WERI-Rb-1 (cell line): ENCODE measurements around the gene GPR83.

Source experiments
- DNase-seq: peaks from one replicate; pipeline ENCODE4 v3.0.0-alpha.2; 2020
- H3K27ac ChIP-seq: fragments of 250-450 bp; sonication (Bioruptor Pico); 2 replicates; pipeline ENCODE4 v1.5.1; 2020; ENCODE audit warnings: mild to moderate bottlenecking, moderate library complexity
- H3K27me3 ChIP-seq: fragments of 250-450 bp; sonication (Bioruptor Pico); 2 replicates; pipeline ENCODE4 v1.5.1; 2021; ENCODE audit warnings: mild to moderate bottlenecking, low read depth, moderate library complexity; ENCODE audit not compliant: insufficient read depth, severe bottlenecking
- H3K36me3 ChIP-seq: fragments of 250-450 bp; sonication (Bioruptor Pico); 2 replicates; pipeline ENCODE4 v1.5.1; 2020; ENCODE audit warnings: mild to moderate bottlenecking, moderate library complexity
- H3K4me3 ChIP-seq: 2 replicates; pipeline ENCODE4 v1.5.1; 2011; ENCODE audit warnings: low read depth, mild to moderate bottlenecking, control low read depth, low read length
- H3K9me3 ChIP-seq: fragments of 250-450 bp; sonication (Bioruptor Pico); 2 replicates; pipeline ENCODE4 v1.5.1; 2021; ENCODE audit warnings: mild to moderate bottlenecking, moderate library complexity; ENCODE audit not compliant: severe bottlenecking
- CTCF ChIP-seq: IDR thresholded peaks from 2 replicates; pipeline ENCODE4 v1.5.1; 2011; ENCODE audit warnings: low read depth, mild to moderate bottlenecking, control low read depth, inconsistent platforms, low read length

The GPR83 gene

GRCh38 chr11:94445641-94446040, 44.4 kb upstream of the GPR83 start:
- no peaks in the 10 kb centered on the region for H3K27me3 ChIP-seq
- TF ChIP-seq CTCF = no peak
- no peak overlapping the region for H3K4me3 ChIP-seq
- no peaks in the 10 kb centered on the region for H3K9me3 ChIP-seq
- DNase-seq = no peak
- peaks cover 25% of the 10 kb centered on the region for H3K36me3 ChIP-seq
- H3K27ac ChIP-seq = no peak overlapping the region

- DNase-seq = no peak
- H3K27ac ChIP-seq = no peak overlapping the region
- no peaks in the 10 kb centered on the region for H3K9me3 ChIP-seq
- no peak overlapping the region for H3K4me3 ChIP-seq
- H3K36me3 ChIP-seq = peaks cover 25% of the 10 kb centered on the region
- TF ChIP-seq CTCF = no peak
- H3K27me3 ChIP-seq = no peaks in the 10 kb centered on the region
These were observed 31.8 kb upstream of the GPR83 start for GRCh38 chr11:94433049-94433448.

- no peaks in the 10 kb centered on the region for H3K27me3 ChIP-seq
- TF ChIP-seq CTCF = no peak
- no peak for DNase-seq
- H3K27ac ChIP-seq = no peak overlapping the region
- H3K9me3 ChIP-seq = no peaks in the 10 kb centered on the region
- peaks cover 22% of the 10 kb centered on the region for H3K36me3 ChIP-seq
- no peak overlapping the region for H3K4me3 ChIP-seq
These were observed 23.4 kb upstream of the GPR83 start for GRCh38 chr11:94424662-94425061.

- H3K9me3 ChIP-seq = no peaks in the 10 kb centered on the region
- H3K36me3 ChIP-seq = peaks cover 17% of the 10 kb centered on the region
- TF ChIP-seq CTCF = no peak
- no peak overlapping the region for H3K27ac ChIP-seq
- H3K27me3 ChIP-seq = no peaks in the 10 kb centered on the region
- H3K4me3 ChIP-seq = no peak overlapping the region
- DNase-seq = no peak
These were observed 22.8 kb upstream of the GPR83 start for GRCh38 chr11:94424011-94424410.

- Histone ChIP-seq H3K36me3 (peaks cover 15% of the 10 kb centered on the region), H3K27me3 (no peaks in the 10 kb centered on the region), H3K27ac (no peak overlapping the region), H3K4me3 (no peak overlapping the region), H3K9me3 (no peaks in the 10 kb centered on the region)
- TF ChIP-seq CTCF = no peak
- DNase-seq = no peak
These were observed 22.3 kb upstream of the GPR83 start for GRCh38 chr11:94423507-94423906.

- peak; percentile 16; the same call in 1 of the 2 replicates for TF ChIP-seq CTCF
- Histone ChIP-seq H3K27ac (no peak overlapping the region), H3K9me3 (no peaks in the 10 kb centered on the region), H3K27me3 (no peaks in the 10 kb centered on the region), H3K4me3 (no peak overlapping the region), H3K36me3 (peaks cover 10% of the 10 kb centered on the region; the same call in 1 of the 2 replicates)
- DNase-seq = no peak
These were observed 17.0 kb upstream of the GPR83 start for GRCh38 chr11:94418123-94418765.
